ENCODE data around the gene ATP1A2. TPM values are rescaled to one million over a fixed set of nuclear protein-coding genes. Genes with fewer than 3 reads are reported as not detected.

ATP1A2 gene
- total RNA-seq, 4 donors from 2014 or later: 1.1 to 5.8 (median 5.0) TPM

DNA sequence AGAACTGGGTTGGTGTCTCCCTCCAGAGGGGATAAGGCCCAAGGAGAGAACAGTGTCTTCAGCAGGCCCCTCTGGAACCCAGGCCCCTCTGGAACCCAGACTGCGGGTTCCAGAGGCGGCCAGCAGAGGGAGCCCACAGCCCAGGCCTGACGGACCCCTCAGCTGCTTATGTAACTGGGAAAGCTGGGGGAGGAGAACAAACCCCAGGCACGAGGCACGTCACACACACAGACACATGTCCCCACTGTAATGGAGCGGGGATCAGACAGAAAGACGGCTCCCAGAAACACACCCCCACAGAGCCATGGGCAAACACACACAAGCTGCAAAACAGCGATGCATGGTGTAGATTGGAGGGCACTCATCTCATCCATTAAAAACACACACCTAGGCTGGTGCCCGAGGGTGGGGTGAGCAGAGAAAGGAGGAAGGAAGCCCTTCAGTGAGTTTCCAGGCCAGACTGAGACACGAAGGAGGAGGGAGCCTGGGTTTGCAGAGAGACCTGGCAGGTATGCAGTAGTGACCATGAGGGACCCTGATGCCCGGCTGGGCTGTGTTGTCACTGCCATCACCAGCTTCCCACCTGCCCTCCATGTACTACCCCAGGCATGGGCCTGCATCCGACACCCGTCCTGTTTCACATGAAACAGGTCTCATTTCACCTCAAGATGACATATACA, 14.4 kb upstream of the ATP1A2 start:
- 22 to 24% methylated on average over 13 of the region's 13 CpGs for WGBS, 2 donors
- peak; percentile 67 to 94 for DNase-seq (ENCODE audit: low spot score in 2 of 2)
- no peak overlapping the region for H3K4me3 ChIP-seq (ENCODE audit: low read depth, poor library complexity, severe bottlenecking)

GRCh38 chr1:160101717-160102522, 13.6 kb upstream of the ATP1A2 start:
- DNase-seq (ENCODE audit: low spot score in 2 of 2): no peak
- 78 to 83% methylated on average over 9 of the region's 9 CpGs for WGBS, 2 donors
- intact Hi-C loops (cut with DNase I; ENCODE audit: low total_unique reads): loop anchor here (10.0 kb wide), 1 partner anchor 93 kb away; the partner anchor contains the start of gene CASQ1
- no peak overlapping the region for H3K4me3 ChIP-seq (ENCODE audit: low read depth, poor library complexity, severe bottlenecking)
- no peak for TF ChIP-seq CTCF (IDR thresholded peaks at IDR 0.05)
- TF ChIP-seq POLR2A (IDR thresholded peaks at IDR 0.05): no peak

More for the DNA sequence above, 14.4 kb upstream of the ATP1A2 start:
- intact Hi-C loops (cut with DNase I; ENCODE audit: low total_unique reads): loop anchor here (10.0 kb wide), 1 partner anchor 94 kb away; the partner anchor contains the start of gene CASQ1
- no peak for TF ChIP-seq POLR2A (IDR thresholded peaks at IDR 0.05)
- peak in 1 of 3 donors; percentile 41 for TF ChIP-seq CTCF (IDR thresholded peaks at IDR 0.05)

- intact Hi-C loops (cut with DNase I; ENCODE audit: low total_unique reads): loop anchor here (10.0 kb wide), 1 partner anchor 91 kb away; the partner anchor contains the start of gene CASQ1
Observed at GRCh38 chr1:160103658-160104408, 11.7 kb upstream of the ATP1A2 start.

DNA sequence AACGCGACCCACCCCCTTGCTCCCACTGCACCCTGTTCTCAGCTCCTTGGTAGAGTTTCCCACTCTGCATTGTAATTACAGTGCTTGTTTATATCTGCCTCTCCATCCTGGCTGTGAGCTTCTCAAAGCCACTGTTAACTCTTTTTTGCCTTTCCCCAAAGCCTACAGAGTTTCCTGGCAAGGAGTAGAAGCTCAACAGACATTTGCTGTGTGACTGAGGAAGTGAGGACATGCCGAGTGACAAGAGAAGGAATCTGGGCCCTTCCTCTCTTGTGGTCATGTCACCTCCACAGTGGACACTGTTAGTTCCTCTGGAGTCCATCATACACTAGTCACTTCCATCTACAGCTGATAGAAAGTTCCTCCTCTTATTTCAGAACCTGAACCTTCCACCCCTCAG, 11.1 kb upstream of the ATP1A2 start:
- 77 to 81% methylated on average over 3 of the region's 3 CpGs for WGBS, 2 donors
- TF ChIP-seq POLR2A (IDR thresholded peaks at IDR 0.05) (no peak), CTCF (IDR thresholded peaks at IDR 0.05) (no peak)
- no peak overlapping the region for H3K4me3 ChIP-seq (ENCODE audit: low read depth, poor library complexity, severe bottlenecking)
- intact Hi-C loops (cut with DNase I; ENCODE audit: low total_unique reads): loop anchor here (10.0 kb wide), 1 partner anchor 90 kb away; the partner anchor contains the start of gene CASQ1
- no peak for DNase-seq (ENCODE audit: low spot score in 2 of 2)

More at GRCh38 chr1:160103658-160104408, 11.7 kb upstream of the ATP1A2 start:
- no peak overlapping the region for H3K4me3 ChIP-seq (ENCODE audit: low read depth, poor library complexity, severe bottlenecking)
- WGBS, 2 donors: 67 to 78% methylated on average over 6 of the region's 6 CpGs
- no peak for DNase-seq (ENCODE audit: low spot score in 2 of 2)
- TF ChIP-seq CTCF (IDR thresholded peaks at IDR 0.05) (no peak), POLR2A (IDR thresholded peaks at IDR 0.05) (no peak)

DNA sequence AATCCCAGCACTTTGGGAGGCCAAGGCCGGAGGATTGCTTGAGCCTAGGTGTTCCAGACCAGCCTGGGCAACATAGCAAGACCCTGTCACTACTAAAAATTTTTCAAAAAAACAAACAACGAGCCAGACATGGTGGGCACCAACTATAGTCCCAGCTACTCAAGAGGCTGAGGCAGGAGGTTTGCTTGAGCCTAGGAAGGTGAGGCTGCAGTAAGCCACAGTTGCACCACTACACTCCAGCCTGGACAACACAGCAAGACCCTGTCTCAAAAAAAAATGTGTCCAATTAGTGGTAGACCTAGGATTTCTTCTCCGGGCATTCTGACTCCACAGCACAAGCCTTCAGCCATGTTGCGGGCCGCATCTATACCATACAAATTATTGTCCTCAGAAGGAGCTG, 10.4 kb upstream of the ATP1A2 start:
- TF ChIP-seq CTCF (IDR thresholded peaks at IDR 0.05) (no peak), POLR2A (IDR thresholded peaks at IDR 0.05) (no peak)
- intact Hi-C loops (cut with DNase I; ENCODE audit: low total_unique reads): loop anchor here (5.0 to 10.0 kb wide), 2 partner anchors 90 to 147 kb away; partner anchors contain the start of gene CASQ1
- DNase-seq (ENCODE audit: low spot score in 2 of 2): no peak
- H3K4me3 ChIP-seq (ENCODE audit: low read depth, poor library complexity, severe bottlenecking): no peak overlapping the region
- WGBS, 2 donors: 93 to 97% methylated on average over 5 of the region's 5 CpGs
